Nephron (organoid): ENCODE results near the gene BMP10.

ENCODE experiments used
- H3K27ac Mint-ChIP-seq, 3 experiments: 2 replicates each; pipeline ENCODE4 v1.8.0; 2020; ENCODE audit warnings: mixed read lengths in 3 of 3, mild to moderate bottlenecking in 2 of 3, moderate library complexity in 1 of 3
- H3K27me3 Mint-ChIP-seq: 2 replicates; pipeline ENCODE4 v1.8.0; 2021; ENCODE audit warnings: low read depth, mild to moderate bottlenecking, moderate library complexity, mixed read lengths
- H3K36me3 Mint-ChIP-seq: 2 replicates; pipeline ENCODE4 v1.8.0; 2020; ENCODE audit warnings: low read depth, mixed read lengths
- H3K4me1 Mint-ChIP-seq: 2 replicates; pipeline ENCODE4 v1.8.0; 2020; ENCODE audit warnings: mixed read lengths
- H3K4me3 Mint-ChIP-seq, 3 experiments: 2 replicates each; pipeline ENCODE4 v1.8.0; 2020; ENCODE audit warnings: mild to moderate bottlenecking in 3 of 3, mixed read lengths in 3 of 3, moderate library complexity in 2 of 3
- H3K9me3 Mint-ChIP-seq: 2 replicates; pipeline ENCODE4 v1.8.0; 2020; ENCODE audit warnings: mixed read lengths
- TF ChIP-seq, protein P1 (sequence below), 3 experiments: fragments of 200-600 bp; sonication (generic); IDR thresholded peaks; one replicate each; pipeline ENCODE4 v1.5.0; 2021; ENCODE audit warnings: antibody characterized with exemption in 3 of 3; ENCODE audit not compliant: unreplicated experiment in 3 of 3

The BMP10 gene

DNA sequence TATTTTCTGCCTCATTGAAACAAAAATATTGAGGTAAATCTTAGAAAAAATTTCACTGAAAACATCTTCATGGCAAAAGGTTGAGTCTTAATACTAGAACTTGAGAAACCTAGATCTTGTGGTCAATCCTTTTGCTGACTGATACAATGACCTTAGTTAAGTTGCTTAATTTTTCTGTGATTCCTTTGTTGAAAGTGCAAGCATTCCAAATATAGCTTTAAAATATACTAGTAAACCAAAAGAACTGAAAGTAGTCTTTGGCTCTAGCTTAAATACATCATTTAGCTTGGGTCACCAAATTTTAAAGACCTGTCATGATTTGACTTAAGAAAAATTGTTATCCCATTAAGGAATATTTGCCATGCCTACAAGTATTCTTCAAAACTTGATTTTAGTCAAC, 16.7 kb downstream of the BMP10 start:
- H3K27ac Mint-ChIP-seq: no peak overlapping the region
- no peak overlapping the region for H3K4me3 Mint-ChIP-seq
- TF ChIP-seq, protein P1, sequence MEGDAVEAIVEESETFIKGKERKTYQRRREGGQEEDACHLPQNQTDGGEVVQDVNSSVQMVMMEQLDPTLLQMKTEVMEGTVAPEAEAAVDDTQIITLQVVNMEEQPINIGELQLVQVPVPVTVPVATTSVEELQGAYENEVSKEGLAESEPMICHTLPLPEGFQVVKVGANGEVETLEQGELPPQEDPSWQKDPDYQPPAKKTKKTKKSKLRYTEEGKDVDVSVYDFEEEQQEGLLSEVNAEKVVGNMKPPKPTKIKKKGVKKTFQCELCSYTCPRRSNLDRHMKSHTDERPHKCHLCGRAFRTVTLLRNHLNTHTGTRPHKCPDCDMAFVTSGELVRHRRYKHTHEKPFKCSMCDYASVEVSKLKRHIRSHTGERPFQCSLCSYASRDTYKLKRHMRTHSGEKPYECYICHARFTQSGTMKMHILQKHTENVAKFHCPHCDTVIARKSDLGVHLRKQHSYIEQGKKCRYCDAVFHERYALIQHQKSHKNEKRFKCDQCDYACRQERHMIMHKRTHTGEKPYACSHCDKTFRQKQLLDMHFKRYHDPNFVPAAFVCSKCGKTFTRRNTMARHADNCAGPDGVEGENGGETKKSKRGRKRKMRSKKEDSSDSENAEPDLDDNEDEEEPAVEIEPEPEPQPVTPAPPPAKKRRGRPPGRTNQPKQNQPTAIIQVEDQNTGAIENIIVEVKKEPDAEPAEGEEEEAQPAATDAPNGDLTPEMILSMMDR (IDR thresholded peaks at IDR 0.05; ENCODE audit: unreplicated experiment in 3 of 3): no peak
- H3K36me3 Mint-ChIP-seq: no peaks in the 10 kb centered on the region
- no peaks in the 10 kb centered on the region for H3K9me3 Mint-ChIP-seq
- H3K27me3 Mint-ChIP-seq: peaks cover 12% of the 10 kb centered on the region
- no peaks in the 10 kb centered on the region for H3K4me1 Mint-ChIP-seq

DNA sequence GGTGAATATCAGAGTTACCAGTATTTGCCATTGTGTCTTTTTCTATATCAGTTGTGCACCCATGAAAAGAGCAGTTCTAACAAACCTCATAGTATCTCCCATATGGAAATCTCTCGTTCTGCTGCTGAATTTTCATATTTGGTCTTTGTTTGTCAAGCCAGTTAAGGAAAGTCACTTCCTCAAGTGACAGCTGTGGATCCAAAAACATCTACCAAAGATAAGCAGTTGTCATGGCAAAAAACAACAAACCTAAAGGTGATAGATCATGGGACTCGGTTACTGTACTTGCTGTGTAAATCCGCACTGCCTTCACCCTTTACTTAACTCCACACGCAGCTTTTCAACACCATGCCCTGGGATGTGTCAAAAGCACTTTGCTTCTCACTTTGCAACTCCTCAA, 17.3 kb downstream of the BMP10 start:
- no peaks in the 10 kb centered on the region for H3K36me3 Mint-ChIP-seq
- H3K27me3 Mint-ChIP-seq: peaks cover 15% of the 10 kb centered on the region
- H3K27ac Mint-ChIP-seq: no peak overlapping the region
- H3K4me3 Mint-ChIP-seq: no peak overlapping the region
- TF ChIP-seq, protein P1 (IDR thresholded peaks at IDR 0.05; ENCODE audit: unreplicated experiment in 3 of 3): no peak
- H3K4me1 Mint-ChIP-seq: no peaks in the 10 kb centered on the region
- H3K9me3 Mint-ChIP-seq: no peaks in the 10 kb centered on the region

DNA sequence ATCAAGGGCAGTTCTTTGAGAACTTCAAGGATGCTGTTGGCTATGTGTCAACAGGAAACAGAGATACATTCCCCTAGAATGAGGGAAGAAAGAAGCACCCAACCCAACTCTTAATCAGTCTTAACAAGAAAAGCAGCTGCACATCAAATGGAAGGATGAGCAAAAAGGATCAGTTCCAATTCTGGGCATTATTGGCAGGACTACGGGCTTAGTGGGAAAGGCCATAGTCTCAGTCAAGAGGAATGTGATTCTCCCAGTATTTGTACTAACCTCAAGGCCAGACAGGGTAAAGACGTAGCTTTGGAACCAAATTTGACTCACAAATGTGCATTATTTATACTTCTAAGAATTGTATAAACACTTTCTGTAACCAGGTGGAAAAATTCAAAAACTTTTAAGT, 18.2 kb downstream of the BMP10 start:
- Mint-ChIP-seq H3K27me3 (peaks cover 20% of the 10 kb centered on the region), H3K4me3 (no peak overlapping the region), H3K9me3 (no peaks in the 10 kb centered on the region), H3K27ac (no peak overlapping the region), H3K36me3 (no peaks in the 10 kb centered on the region), H3K4me1 (no peaks in the 10 kb centered on the region)
- TF ChIP-seq, protein P1 (IDR thresholded peaks at IDR 0.05; ENCODE audit: unreplicated experiment in 3 of 3): no peak

DNA sequence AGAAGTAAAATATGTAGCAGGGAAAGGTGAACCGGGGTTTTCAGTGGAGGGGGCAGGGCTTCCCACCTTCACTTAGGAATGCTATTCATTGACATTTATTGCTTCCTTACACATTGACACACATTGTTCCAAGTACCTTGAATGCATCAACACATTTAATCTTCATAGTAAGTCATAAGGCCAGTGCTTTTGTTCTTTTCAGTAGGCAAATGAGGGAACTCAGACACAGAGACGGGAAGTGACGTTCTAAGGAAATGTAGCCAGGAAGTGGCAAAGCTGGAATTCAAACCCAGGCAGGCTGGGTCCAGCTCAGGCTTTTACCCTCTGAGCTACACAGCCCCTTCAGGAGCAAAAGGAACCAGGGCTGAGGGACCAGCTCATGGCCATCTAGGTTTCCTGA, 20.7 kb downstream of the BMP10 start:
- Mint-ChIP-seq H3K9me3 (no peaks in the 10 kb centered on the region), H3K4me1 (no peaks in the 10 kb centered on the region), H3K4me3 (no peak overlapping the region), H3K36me3 (no peaks in the 10 kb centered on the region), H3K27me3 (peaks cover 33% of the 10 kb centered on the region), H3K27ac (no peak overlapping the region)
- TF ChIP-seq, protein P1 (IDR thresholded peaks at IDR 0.05; ENCODE audit: unreplicated experiment in 3 of 3): no peak

DNA sequence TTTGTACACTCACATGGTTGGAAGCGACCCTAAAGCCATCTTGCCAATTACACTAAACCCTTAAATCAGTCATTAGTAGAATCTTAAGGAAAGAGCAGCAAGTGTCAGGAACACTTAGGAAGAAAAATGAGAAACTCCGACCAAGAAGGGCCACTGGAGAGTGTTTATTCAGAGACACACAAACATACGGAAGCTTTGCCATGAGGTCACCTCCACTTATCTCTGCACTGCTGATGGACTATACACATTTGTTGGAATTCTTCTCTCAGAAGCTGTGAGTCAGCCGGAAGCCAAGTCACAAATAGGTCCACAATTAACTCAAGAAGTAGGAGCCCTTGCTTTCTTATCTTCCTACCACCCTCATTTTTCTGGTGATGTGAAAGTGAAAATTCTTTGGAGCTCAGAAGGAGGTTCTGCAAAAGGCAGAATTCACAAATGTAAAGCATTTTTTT, 21.6 kb downstream of the BMP10 start:
- Mint-ChIP-seq H3K4me3 (no peak overlapping the region), H3K4me1 (no peaks in the 10 kb centered on the region), H3K36me3 (no peaks in the 10 kb centered on the region), H3K27me3 (peaks cover 29% of the 10 kb centered on the region), H3K27ac (no peak overlapping the region), H3K9me3 (no peaks in the 10 kb centered on the region)
- TF ChIP-seq, protein P1 (IDR thresholded peaks at IDR 0.05; ENCODE audit: unreplicated experiment in 3 of 3): no peak

DNA sequence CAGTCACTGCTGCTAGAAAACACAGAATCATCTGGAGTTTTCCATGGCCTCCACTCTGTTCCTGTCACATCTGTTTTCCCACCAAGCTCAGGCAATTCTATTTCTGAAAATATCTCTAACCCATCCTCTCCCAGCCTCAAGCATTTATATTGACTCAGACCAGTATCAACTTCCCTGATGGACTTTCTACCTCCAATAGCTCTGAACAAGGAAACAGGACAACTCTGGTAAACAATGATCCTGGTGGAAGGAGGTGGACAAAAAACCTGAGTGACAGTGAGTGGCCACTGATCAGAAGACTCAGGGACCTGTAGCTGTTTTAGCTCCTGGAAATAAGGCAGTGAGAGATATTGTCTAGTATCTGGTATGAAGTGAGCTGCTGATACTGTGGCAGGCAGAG, 23.4 kb downstream of the BMP10 start:
- Mint-ChIP-seq H3K4me3 (no peak overlapping the region), H3K4me1 (no peaks in the 10 kb centered on the region), H3K27me3 (peaks cover 34% of the 10 kb centered on the region), H3K9me3 (no peaks in the 10 kb centered on the region), H3K27ac (no peak overlapping the region), H3K36me3 (no peaks in the 10 kb centered on the region)
- TF ChIP-seq, protein P1 (IDR thresholded peaks at IDR 0.05; ENCODE audit: unreplicated experiment in 3 of 3): no peak
